ENCODE data around the gene CBARP. TPM values are rescaled to one million over a fixed set of nuclear protein-coding genes. Genes with fewer than 3 reads are reported as not detected.

CBARP gene
- 11.5 TPM for polyA plus RNA-seq (2013, experiment 1 of 2)
- polyA plus RNA-seq (2013, experiment 2 of 2) = 12.2 TPM

GRCh38 chr19:1237754-1238368, at the start of gene CBARP:
CBARP (minus strand) TSS chr19:1238005; CDS start chr19:1236100, 1,905 bp downstream.
- H3K27ac ChIP-seq (ENCODE audit: low read depth, low read length, severe bottlenecking) = no peak within 1 kb of the TSS

GRCh38 chr19:1286487-1287353, 48.9 kb upstream of the CBARP start:
- WGBS, 2 experiments (ENCODE audit: insufficient coverage in 2 of 2) = 48 to 53% methylated on average over 33 to 35 of the region's 38 CpGs
- Histone ChIP-seq H3K9me3 (ENCODE audit: control insufficient read depth, low read length) (no peaks in the 10 kb centered on the region), H3K27ac (ENCODE audit: low read depth, low read length, severe bottlenecking) (no peak overlapping the region), H3K4me1 (ENCODE audit: control insufficient read depth, insufficient read depth, low read length, poor library complexity, severe bottlenecking) (peaks cover 7% of the 10 kb centered on the region), H3K36me3 (ENCODE audit: control insufficient read depth, insufficient read depth, low read length) (no peaks in the 10 kb centered on the region), H3K4me3 (ENCODE audit: extremely low read depth, insufficient read depth, low read length, poor library complexity, severe bottlenecking) (peak overlapping the region; percentile 58)

More at GRCh38 chr19:1237754-1238368, at the start of gene CBARP:
- Histone ChIP-seq H3K36me3 (ENCODE audit: control insufficient read depth, insufficient read depth, low read length) (peaks cover 22% of the 10 kb centered on the region), H3K4me3 (ENCODE audit: extremely low read depth, insufficient read depth, low read length, poor library complexity, severe bottlenecking) (peak within 1 kb of the TSS; percentile 72), H3K9me3 (ENCODE audit: control insufficient read depth, low read length) (no peaks in the 10 kb centered on the region), H3K4me1 (ENCODE audit: control insufficient read depth, insufficient read depth, low read length, poor library complexity, severe bottlenecking) (peaks cover 12% of the 10 kb centered on the region)
- 1% methylated on average over 62 to 77 of the region's 87 CpGs for WGBS, 2 experiments (ENCODE audit: insufficient coverage in 2 of 2)

GRCh38 chr19:1285737-1286360, 48.0 kb upstream of the CBARP start, which contains the start of gene EFNA2:
EFNA2 (plus strand) TSS chr19:1285873; CDS start chr19:1286169, 296 bp downstream.
- H3K36me3 ChIP-seq (ENCODE audit: control insufficient read depth, insufficient read depth, low read length) = no peaks in the 10 kb centered on the region

GRCh38 chr19:1284979-1285736, 47.4 kb upstream of the CBARP start:
- peaks cover 7% of the 10 kb centered on the region for H3K4me1 ChIP-seq (ENCODE audit: control insufficient read depth, insufficient read depth, low read length, poor library complexity, severe bottlenecking)
- 29 to 31% methylated on average over 30 to 45 of the region's 51 CpGs for WGBS, 2 experiments (ENCODE audit: insufficient coverage in 2 of 2)
- peak overlapping the region; percentile 16 for H3K4me3 ChIP-seq (ENCODE audit: extremely low read depth, insufficient read depth, low read length, poor library complexity, severe bottlenecking)
- no peaks in the 10 kb centered on the region for H3K36me3 ChIP-seq (ENCODE audit: control insufficient read depth, insufficient read depth, low read length)
- H3K27ac ChIP-seq (ENCODE audit: low read depth, low read length, severe bottlenecking) = no peak overlapping the region
- H3K9me3 ChIP-seq (ENCODE audit: control insufficient read depth, low read length) = no peaks in the 10 kb centered on the region

More at GRCh38 chr19:1285737-1286360, 48.0 kb upstream of the CBARP start, which contains the start of gene EFNA2:
- H3K4me3 ChIP-seq (ENCODE audit: extremely low read depth, insufficient read depth, low read length, poor library complexity, severe bottlenecking) = peak within 1 kb of the TSS; percentile 58
- H3K27ac ChIP-seq (ENCODE audit: low read depth, low read length, severe bottlenecking) = no peak within 1 kb of the TSS
- H3K4me1 ChIP-seq (ENCODE audit: control insufficient read depth, insufficient read depth, low read length, poor library complexity, severe bottlenecking) = peaks cover 7% of the 10 kb centered on the region
- WGBS, 2 experiments (ENCODE audit: insufficient coverage in 2 of 2) = 0% methylated on average over 52 to 59 of the region's 113 CpGs
- no peaks in the 10 kb centered on the region for H3K9me3 ChIP-seq (ENCODE audit: control insufficient read depth, low read length)

- H3K9me3 ChIP-seq (ENCODE audit: control insufficient read depth, low read length) = no peaks in the 10 kb centered on the region
- peaks cover 7% of the 10 kb centered on the region for H3K4me1 ChIP-seq (ENCODE audit: control insufficient read depth, insufficient read depth, low read length, poor library complexity, severe bottlenecking)
- WGBS, 2 experiments (ENCODE audit: insufficient coverage in 2 of 2) = 87 to 91% methylated on average over 20 of the region's 20 CpGs
- no peak overlapping the region for H3K27ac ChIP-seq (ENCODE audit: low read depth, low read length, severe bottlenecking)
- no peaks in the 10 kb centered on the region for H3K36me3 ChIP-seq (ENCODE audit: control insufficient read depth, insufficient read depth, low read length)
- H3K4me3 ChIP-seq (ENCODE audit: extremely low read depth, insufficient read depth, low read length, poor library complexity, severe bottlenecking) = no peak overlapping the region
These were observed 46.6 kb upstream of the CBARP start for GRCh38 chr19:1284293-1284978.

GRCh38 chr19:1283917-1284292, 46.1 kb upstream of the CBARP start:
- H3K4me3 ChIP-seq (ENCODE audit: extremely low read depth, insufficient read depth, low read length, poor library complexity, severe bottlenecking) = no peak overlapping the region
- peaks cover 3% of the 10 kb centered on the region for H3K36me3 ChIP-seq (ENCODE audit: control insufficient read depth, insufficient read depth, low read length)
- H3K9me3 ChIP-seq (ENCODE audit: control insufficient read depth, low read length) = no peaks in the 10 kb centered on the region
- H3K4me1 ChIP-seq (ENCODE audit: control insufficient read depth, insufficient read depth, low read length, poor library complexity, severe bottlenecking) = peaks cover 7% of the 10 kb centered on the region
- H3K27ac ChIP-seq (ENCODE audit: low read depth, low read length, severe bottlenecking) = no peak overlapping the region
- 84 to 93% methylated on average over 6 to 12 of the region's 12 CpGs for WGBS, 2 experiments (ENCODE audit: insufficient coverage in 2 of 2)

GRCh38 chr19:1283207-1283916, 45.6 kb upstream of the CBARP start:
- Histone ChIP-seq H3K27ac (ENCODE audit: low read depth, low read length, severe bottlenecking) (no peak overlapping the region), H3K36me3 (ENCODE audit: control insufficient read depth, insufficient read depth, low read length) (peaks cover 7% of the 10 kb centered on the region), H3K4me1 (ENCODE audit: control insufficient read depth, insufficient read depth, low read length, poor library complexity, severe bottlenecking) (peaks cover 7% of the 10 kb centered on the region), H3K4me3 (ENCODE audit: extremely low read depth, insufficient read depth, low read length, poor library complexity, severe bottlenecking) (no peak overlapping the region), H3K9me3 (ENCODE audit: control insufficient read depth, low read length) (no peaks in the 10 kb centered on the region)
- 78 to 80% methylated on average over 23 to 28 of the region's 29 CpGs for WGBS, 2 experiments (ENCODE audit: insufficient coverage in 2 of 2)

GRCh38 chr19:1282588-1283206, 44.9 kb upstream of the CBARP start:
- Histone ChIP-seq H3K4me1 (ENCODE audit: control insufficient read depth, insufficient read depth, low read length, poor library complexity, severe bottlenecking) (peaks cover 7% of the 10 kb centered on the region), H3K27ac (ENCODE audit: low read depth, low read length, severe bottlenecking) (no peak overlapping the region), H3K4me3 (ENCODE audit: extremely low read depth, insufficient read depth, low read length, poor library complexity, severe bottlenecking) (no peak overlapping the region), H3K9me3 (ENCODE audit: control insufficient read depth, low read length) (no peaks in the 10 kb centered on the region), H3K36me3 (ENCODE audit: control insufficient read depth, insufficient read depth, low read length) (peaks cover 10% of the 10 kb centered on the region)
- 87 to 88% methylated on average over 18 of the region's 18 CpGs for WGBS, 2 experiments (ENCODE audit: insufficient coverage in 2 of 2)

- 86 to 89% methylated on average over 8 to 15 of the region's 15 CpGs for WGBS, 2 experiments (ENCODE audit: insufficient coverage in 2 of 2)
- peaks cover 15% of the 10 kb centered on the region for H3K36me3 ChIP-seq (ENCODE audit: control insufficient read depth, insufficient read depth, low read length)
- no peak overlapping the region for H3K27ac ChIP-seq (ENCODE audit: low read depth, low read length, severe bottlenecking)
- peaks cover under 1% of the 10 kb centered on the region for H3K4me1 ChIP-seq (ENCODE audit: control insufficient read depth, insufficient read depth, low read length, poor library complexity, severe bottlenecking)
- no peaks in the 10 kb centered on the region for H3K9me3 ChIP-seq (ENCODE audit: control insufficient read depth, low read length)
- no peak overlapping the region for H3K4me3 ChIP-seq (ENCODE audit: extremely low read depth, insufficient read depth, low read length, poor library complexity, severe bottlenecking)
These were observed 43.9 kb upstream of the CBARP start for GRCh38 chr19:1281569-1282287.

Data from mesodermal cell (in vitro differentiated cells).